Upper lobe of left lung (tissue), 4 donors: ENCODE measurements around the gene FBP2.

Experiments used
- CTCF ChIP-seq, 6 experiments: fragments of 450-650 bp in 4 of 6; fragments of 200-600 bp in 2 of 6; sonication (generic) in 2 of 6; IDR thresholded peaks; one replicate each; pipeline ENCODE4 v1.5.1; 2016 to 2019; ENCODE audit warnings: antibody characterized with exemption in 6 of 6
- EP300 ChIP-seq, 4 donors: sonication (generic); formaldehyde crosslinking; IDR thresholded peaks; one replicate each; pipeline ENCODE4 v1.5.1; 2017; ENCODE audit warnings: antibody characterized with exemption in 4 of 4, control low read depth in 2 of 4
- POLR2A ChIP-seq, 4 donors: fragments of 450-650 bp; IDR thresholded peaks; one replicate each; pipeline ENCODE4 v1.5.1; 2016 to 2017; ENCODE audit warnings: antibody characterized with exemption in 4 of 4, mild to moderate bottlenecking in 2 of 4
- POLR2AphosphoS5 ChIP-seq, 2 donors: sonication (generic); formaldehyde crosslinking; IDR thresholded peaks; one replicate each; pipeline ENCODE4 v1.5.1; 2017; ENCODE audit warnings: antibody characterized with exemption in 2 of 2

- TF ChIP-seq CTCF (IDR thresholded peaks at IDR 0.05) (no peak), POLR2AphosphoS5 (IDR thresholded peaks at IDR 0.05) (no peak), EP300 (IDR thresholded peaks at IDR 0.05) (no peak), POLR2A (IDR thresholded peaks at IDR 0.05) (no peak)
Observed at GRCh38 chr9:94630281-94630680, 36.7 kb upstream of the FBP2 start.
